Activated T-helper 17 cell treated with anti-CD3 and anti-CD28 coated beads, Interleukin-2, amount 50 U/mL, for 72 hours (primary cell): ENCODE measurements around the gene PRKN. TPM values are rescaled to one million over a fixed set of nuclear protein-coding genes. Genes with fewer than 3 reads are reported as not detected.

Experiments used
- ATAC-seq: fragments of 150-1000 bp; cut with Tn5 transposase; replicated peaks from 2 replicates; pipeline ENCODE4 v1.10.0; 2021; ENCODE audit warnings: mild to moderate bottlenecking, moderate library complexity
- H3K27ac Mint-ChIP-seq: one replicate; pipeline ENCODE4 v1.8.0; 2022; ENCODE audit warnings: mixed read lengths
- H3K27me3 Mint-ChIP-seq: one replicate; pipeline ENCODE4 v1.8.0; 2022; ENCODE audit warnings: mixed read lengths
- H3K36me3 Mint-ChIP-seq: one replicate; pipeline ENCODE4 v1.8.0; 2022; ENCODE audit warnings: low read depth, mild to moderate bottlenecking, mixed read lengths
- H3K4me1 Mint-ChIP-seq: one replicate; pipeline ENCODE4 v1.8.0; 2022; ENCODE audit warnings: mixed read lengths
- H3K4me3 Mint-ChIP-seq: one replicate; pipeline ENCODE4 v1.8.0; 2022; ENCODE audit warnings: mild to moderate bottlenecking, mixed read lengths
- H3K9me3 Mint-ChIP-seq: one replicate; pipeline ENCODE4 v1.8.0; 2022; ENCODE audit warnings: mixed read lengths
- total RNA-seq, 2 donors: library from RNA; stranded (reverse); gene quantifications; one replicate each; pipeline ENCODE4 v1.2.3, GENCODE V29; 2022

The PRKN gene
- total RNA-seq, 2 donors from 2014 or later = 0.84 to 0.87 TPM

GRCh38 chr6:161561908-161562307, 1165.7 kb downstream of the PRKN start:
- no peak overlapping the region for H3K4me3 Mint-ChIP-seq
- no peaks in the 10 kb centered on the region for H3K9me3 Mint-ChIP-seq
- H3K27me3 Mint-ChIP-seq = no peaks in the 10 kb centered on the region
- no peaks in the 10 kb centered on the region for H3K36me3 Mint-ChIP-seq
- ATAC-seq = no peak
- no peak overlapping the region for H3K27ac Mint-ChIP-seq
- H3K4me1 Mint-ChIP-seq = no peaks in the 10 kb centered on the region

- Mint-ChIP-seq H3K27ac (no peak overlapping the region), H3K4me1 (no peaks in the 10 kb centered on the region), H3K36me3 (no peaks in the 10 kb centered on the region), H3K9me3 (peaks cover 16% of the 10 kb centered on the region), H3K27me3 (no peaks in the 10 kb centered on the region), H3K4me3 (no peak overlapping the region)
- no peak for ATAC-seq
Observed at GRCh38 chr6:161557333-161558107, 1170.0 kb downstream of the PRKN start.

DNA sequence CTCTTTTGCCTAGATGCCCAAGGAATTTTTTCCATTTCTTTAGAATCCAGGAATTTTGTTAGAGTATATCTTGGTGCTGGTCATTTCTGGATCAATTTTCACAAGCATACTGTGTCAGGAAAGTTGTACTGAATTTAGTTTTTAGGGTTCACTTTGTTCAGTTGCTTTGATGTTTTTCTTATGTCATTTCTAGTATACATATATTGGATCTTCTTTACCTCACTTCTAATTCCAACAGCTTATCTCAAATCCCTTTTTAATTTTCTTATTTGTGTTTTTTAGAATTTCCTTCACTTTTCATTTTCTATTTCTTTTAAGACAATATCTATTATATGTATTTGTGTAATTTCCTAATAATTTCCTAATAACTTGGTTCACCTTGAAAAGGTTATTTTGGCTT, 1172.7 kb downstream of the PRKN start:
- H3K4me1 Mint-ChIP-seq = no peaks in the 10 kb centered on the region
- H3K36me3 Mint-ChIP-seq = no peaks in the 10 kb centered on the region
- no peaks in the 10 kb centered on the region for H3K27me3 Mint-ChIP-seq
- no peak overlapping the region for H3K27ac Mint-ChIP-seq
- ATAC-seq = no peak
- peaks cover 16% of the 10 kb centered on the region for H3K9me3 Mint-ChIP-seq
- H3K4me3 Mint-ChIP-seq = no peak overlapping the region

DNA sequence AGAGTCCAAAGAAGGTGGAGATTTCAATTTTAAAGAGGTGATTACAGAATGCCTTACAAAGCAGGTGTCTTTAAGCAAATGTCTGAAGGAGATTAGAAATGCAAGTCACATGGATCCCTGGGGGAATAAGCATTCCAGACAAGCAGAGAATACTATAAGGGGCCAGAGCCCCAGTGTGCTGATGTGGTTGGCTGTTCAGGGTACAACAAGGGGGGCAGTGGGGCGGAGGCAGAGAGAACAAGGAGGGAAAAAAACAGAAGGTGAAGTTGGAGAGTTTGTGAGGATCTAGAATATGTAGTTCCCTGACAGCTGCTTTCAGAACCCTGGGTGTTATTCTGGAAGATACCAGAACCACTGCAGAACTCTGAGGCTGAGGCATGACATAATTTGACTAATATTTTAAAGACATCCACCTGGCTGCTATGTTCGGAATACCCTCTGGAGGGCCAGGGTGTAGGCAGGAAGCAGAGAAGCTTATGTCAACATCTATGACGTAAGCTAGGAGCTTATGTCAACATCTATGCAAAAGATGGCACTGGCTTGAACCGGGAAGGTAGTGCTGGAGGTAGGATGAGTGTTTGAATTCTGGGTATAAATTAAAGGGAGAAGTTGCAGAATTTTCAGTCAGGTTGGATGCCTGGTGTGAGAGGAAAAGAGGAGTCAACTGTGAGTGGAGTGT, 1177.5 kb downstream of the PRKN start:
- no peak overlapping the region for H3K27ac Mint-ChIP-seq
- peaks cover 14% of the 10 kb centered on the region for H3K9me3 Mint-ChIP-seq
- H3K36me3 Mint-ChIP-seq = no peaks in the 10 kb centered on the region
- ATAC-seq = no peak
- no peaks in the 10 kb centered on the region for H3K27me3 Mint-ChIP-seq
- H3K4me3 Mint-ChIP-seq = no peak overlapping the region
- peaks cover 4% of the 10 kb centered on the region for H3K4me1 Mint-ChIP-seq

GRCh38 chr6:161548713-161549296, 1178.8 kb downstream of the PRKN start:
- peaks cover 4% of the 10 kb centered on the region for H3K4me1 Mint-ChIP-seq
- peaks cover 11% of the 10 kb centered on the region for H3K9me3 Mint-ChIP-seq
- no peak overlapping the region for H3K27ac Mint-ChIP-seq
- no peaks in the 10 kb centered on the region for H3K36me3 Mint-ChIP-seq
- no peak overlapping the region for H3K4me3 Mint-ChIP-seq
- no peaks in the 10 kb centered on the region for H3K27me3 Mint-ChIP-seq
- no peak for ATAC-seq

- Mint-ChIP-seq H3K4me3 (no peak overlapping the region), H3K27me3 (no peaks in the 10 kb centered on the region), H3K27ac (no peak overlapping the region), H3K4me1 (peaks cover 4% of the 10 kb centered on the region), H3K36me3 (no peaks in the 10 kb centered on the region), H3K9me3 (peaks cover 4% of the 10 kb centered on the region)
- no peak for ATAC-seq
Observed at GRCh38 chr6:161547617-161548016, 1179.9 kb downstream of the PRKN start.

DNA sequence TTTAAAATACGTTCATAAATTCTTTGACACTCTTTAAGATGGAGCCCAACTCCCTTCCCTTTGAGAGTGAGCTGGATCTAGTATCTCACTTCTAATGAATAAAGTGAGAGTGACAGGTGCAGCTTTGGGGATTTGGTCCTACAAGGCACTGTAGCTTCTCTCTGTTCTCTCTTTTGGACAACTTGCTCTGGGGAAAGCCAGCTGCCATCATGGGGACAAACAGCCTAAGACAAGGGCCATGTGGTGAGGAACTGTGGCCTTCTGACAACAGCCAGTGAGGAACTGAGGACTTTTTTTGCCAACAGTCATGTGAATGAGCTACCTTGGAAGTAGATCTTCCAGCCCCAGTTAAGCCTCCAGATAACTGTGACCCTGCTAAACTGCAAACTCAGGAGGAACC, 1180.9 kb downstream of the PRKN start:
- Mint-ChIP-seq H3K4me3 (no peak overlapping the region), H3K27me3 (no peaks in the 10 kb centered on the region), H3K27ac (no peak overlapping the region), H3K4me1 (peaks cover 4% of the 10 kb centered on the region), H3K36me3 (no peaks in the 10 kb centered on the region), H3K9me3 (peaks cover 4% of the 10 kb centered on the region)
- ATAC-seq = no peak

GRCh38 chr6:161545741-161546140, 1181.8 kb downstream of the PRKN start:
- no peak for ATAC-seq
- peaks cover 4% of the 10 kb centered on the region for H3K9me3 Mint-ChIP-seq

DNA sequence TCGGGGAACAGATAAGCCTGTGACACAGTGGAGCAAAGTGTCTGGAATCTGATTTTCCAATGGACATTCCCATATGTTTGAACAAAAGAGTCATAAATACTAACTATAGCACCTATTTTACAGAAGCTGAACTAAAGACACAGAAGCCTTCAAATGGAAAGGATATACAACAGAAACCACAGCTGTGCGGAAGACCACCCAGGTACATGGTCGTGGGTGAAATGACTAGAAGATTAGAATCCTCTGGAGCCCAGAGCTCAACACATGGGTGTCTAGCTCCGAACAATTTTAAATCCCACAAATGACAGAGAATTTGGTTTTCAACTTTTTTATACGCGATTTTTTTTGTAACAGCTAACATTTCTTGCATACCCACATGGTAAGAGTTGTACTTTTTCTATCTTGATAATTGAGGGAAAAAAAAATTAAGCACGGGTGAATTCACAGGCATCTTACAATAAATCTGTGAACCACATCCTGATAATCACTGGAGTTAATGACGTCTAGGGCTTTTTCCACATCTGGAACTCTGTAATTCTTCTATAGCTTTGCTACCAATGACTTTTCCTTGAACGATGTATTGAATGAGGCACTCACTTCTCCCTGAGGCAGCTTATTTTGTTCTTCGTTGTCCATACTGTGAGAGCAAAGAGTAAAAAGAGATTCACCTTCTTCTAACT, 1182.6 kb downstream of the PRKN start:
- ATAC-seq = no peak
- no peaks in the 10 kb centered on the region for H3K27me3 Mint-ChIP-seq
- H3K9me3 Mint-ChIP-seq = peaks cover 4% of the 10 kb centered on the region
- H3K27ac Mint-ChIP-seq = no peak overlapping the region
- peaks cover 4% of the 10 kb centered on the region for H3K4me1 Mint-ChIP-seq
- no peak overlapping the region for H3K4me3 Mint-ChIP-seq
- no peaks in the 10 kb centered on the region for H3K36me3 Mint-ChIP-seq

More at GRCh38 chr6:161545741-161546140, 1181.8 kb downstream of the PRKN start:
- H3K4me3 Mint-ChIP-seq = no peak overlapping the region
- H3K4me1 Mint-ChIP-seq = peaks cover 4% of the 10 kb centered on the region
- no peaks in the 10 kb centered on the region for H3K27me3 Mint-ChIP-seq
- H3K36me3 Mint-ChIP-seq = no peaks in the 10 kb centered on the region
- no peak overlapping the region for H3K27ac Mint-ChIP-seq

- H3K27me3 Mint-ChIP-seq = no peaks in the 10 kb centered on the region
- no peak overlapping the region for H3K27ac Mint-ChIP-seq
- peaks cover 4% of the 10 kb centered on the region for H3K4me1 Mint-ChIP-seq
- H3K36me3 Mint-ChIP-seq = no peaks in the 10 kb centered on the region
- no peak overlapping the region for H3K4me3 Mint-ChIP-seq
- no peak for ATAC-seq
- peaks cover 4% of the 10 kb centered on the region for H3K9me3 Mint-ChIP-seq
Observed at GRCh38 chr6:161543684-161544309, 1183.8 kb downstream of the PRKN start.

- H3K27me3 Mint-ChIP-seq = no peaks in the 10 kb centered on the region
- H3K4me1 Mint-ChIP-seq = peaks cover 4% of the 10 kb centered on the region
- H3K4me3 Mint-ChIP-seq = no peak overlapping the region
- H3K36me3 Mint-ChIP-seq = no peaks in the 10 kb centered on the region
- no peak for ATAC-seq
- peaks cover 4% of the 10 kb centered on the region for H3K9me3 Mint-ChIP-seq
- H3K27ac Mint-ChIP-seq = no peak overlapping the region
Observed at GRCh38 chr6:161542346-161542980, 1185.1 kb downstream of the PRKN start.

DNA sequence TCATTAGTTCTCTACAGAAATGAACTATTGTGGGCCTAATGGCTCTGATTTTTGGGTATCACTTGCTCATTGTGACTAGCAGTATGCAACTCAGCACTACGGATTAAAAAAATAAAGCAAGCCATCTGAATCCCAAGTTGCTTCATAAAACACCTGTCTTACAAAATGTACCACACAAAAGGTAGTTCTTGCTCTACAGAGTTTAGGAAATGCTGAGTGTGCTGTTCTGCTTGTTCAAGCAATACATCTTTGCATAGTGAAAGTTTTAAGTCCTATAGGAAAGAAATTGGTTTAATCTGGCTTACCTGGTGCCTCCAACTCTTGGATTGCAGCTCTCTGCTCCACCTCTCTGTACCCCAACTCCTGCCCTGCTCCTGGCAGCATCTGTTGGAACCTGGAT, 1187.0 kb downstream of the PRKN start:
- Mint-ChIP-seq H3K9me3 (peaks cover 4% of the 10 kb centered on the region), H3K27ac (no peak overlapping the region), H3K4me1 (peaks cover 4% of the 10 kb centered on the region), H3K4me3 (no peak overlapping the region), H3K36me3 (no peaks in the 10 kb centered on the region), H3K27me3 (no peaks in the 10 kb centered on the region)
- no peak for ATAC-seq

DNA sequence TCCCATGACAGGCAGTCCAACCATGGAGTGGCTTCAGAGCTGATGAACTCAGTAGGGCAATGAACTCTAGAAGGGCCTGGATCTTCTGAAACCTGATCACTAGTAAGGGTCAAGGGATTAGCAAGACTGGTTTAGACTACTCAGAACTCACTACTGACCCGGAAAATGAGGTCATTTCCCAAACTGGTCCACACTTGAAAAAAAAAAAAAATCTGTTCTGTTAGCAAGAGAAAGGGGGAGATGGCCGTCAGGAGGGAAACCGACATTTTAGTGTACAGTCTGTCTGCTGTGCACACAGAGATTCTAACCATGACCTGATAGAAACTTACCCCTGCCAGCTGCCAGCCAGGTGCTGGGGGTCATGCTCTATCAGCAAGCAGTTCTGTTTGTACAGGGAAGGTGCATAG, 1191.3 kb downstream of the PRKN start:
- Mint-ChIP-seq H3K4me1 (no peaks in the 10 kb centered on the region), H3K27me3 (no peaks in the 10 kb centered on the region), H3K4me3 (no peak overlapping the region), H3K27ac (no peak overlapping the region), H3K36me3 (no peaks in the 10 kb centered on the region), H3K9me3 (no peaks in the 10 kb centered on the region)
- no peak for ATAC-seq
